ENCODE data around the gene SMYD2. TPM values are rescaled to one million over a fixed set of nuclear protein-coding genes. Genes with fewer than 3 reads are reported as not detected.

SMYD2 gene
- total and polyA plus RNA-seq, 10 of the 15 experiments (the other 5 are each of a cell fraction or from before 2014, with no cell fraction given) = 8.3 to 55.7 (median 26.4) TPM

GRCh38 chr1:214305164-214305751 lies 24.3 kb downstream of the SMYD2 start:
- 87% methylated on average over 9 of the region's 9 CpGs for WGBS (ENCODE audit: insufficient coverage, insufficient replicate concordance, low lambda C conversion rate, missing lambda C conversion rate)
- ChIA-PET RAD21 (ENCODE audit: unreplicated experiment) (interaction anchor here (3.0 kb wide), 1 partner anchor 23 kb away, joined by 10 read pairs; no protein-coding TSS in a partner anchor), SMC1A (ENCODE audit: uncharacterized antibody, unreplicated experiment) (interaction anchor here (1.2 to 2.1 kb wide), 2 partner anchors 10 to 28 kb away, joined by 3 to 9 read pairs; no protein-coding TSS in a partner anchor), POLR2A (no interaction called here), CTCF (interaction anchor here (1.0 to 1.3 kb wide), 2 partner anchors 43 to 90 kb away, joined by 3 read pairs; no protein-coding TSS in a partner anchor)
- Histone ChIP-seq H3K27me3 (replicated peaks in 1 of 2; ENCODE audit: control insufficient read depth in 2 of 2, insufficient read depth in 2 of 2, low read length in 1 of 2) (no peaks in the 10 kb centered on the region), H3K79me2 (ENCODE audit: control insufficient read depth, insufficient read depth, low read length) (no peaks in the 10 kb centered on the region), H3K4me2 (ENCODE audit: control insufficient read depth, insufficient read depth) (no peak overlapping the region), H3K4me3 (no peak overlapping the region), H3K4me1 (ENCODE audit: control insufficient read depth, insufficient read depth, low read length) (peaks cover 5% of the 10 kb centered on the region; the same call in 1 of the 2 replicates), H4K20me1 (ENCODE audit: control insufficient read depth, insufficient read depth) (no peaks in the 10 kb centered on the region), H3K9ac (ENCODE audit: control insufficient read depth, insufficient read depth, low read length) (no peak overlapping the region), H3K27ac (ENCODE audit: control insufficient read depth, insufficient read depth) (no peak overlapping the region), H3K9me3 (replicated peaks; ENCODE audit: control insufficient read depth, insufficient read depth, low read length) (no peaks in the 10 kb centered on the region), H3K36me3 (ENCODE audit: control insufficient read depth in 2 of 2, insufficient read depth in 2 of 2, low read length in 1 of 2) (no peaks in the 10 kb centered on the region; a peak in 1 of 4 replicates), H2AFZ (ENCODE audit: control insufficient read depth, low read depth, low read length) (no peak overlapping the region)
- DNase-seq (ENCODE audit: low read depth, low spot score) (no peak), FAIRE-seq (no peak), ATAC-seq (no peak)
- in situ Hi-C loops (cut with MboI) = no loop called here
- intact Hi-C loops (cut with micrococcal nuclease; ENCODE audit: unreplicated experiment) = no loop called here
- BruUV-seq (replicated peaks) = no TSS peak
- TF ChIP-seq NRF1 (conservative IDR thresholded peaks at IDR 0.05; ENCODE audit: low read depth, low read length) (no peak), POLR2AphosphoS5 (IDR thresholded peaks at IDR 0.05; ENCODE audit: low read length) (no peak), TAF1 (IDR thresholded peaks at IDR 0.05; ENCODE audit: borderline replicate concordance, low read depth, low read length) (no peak), SMARCA5 (IDR thresholded peaks at IDR 0.05) (no peak), SRF (IDR thresholded peaks at IDR 0.05; ENCODE audit: low read depth in 2 of 2, low read length in 2 of 2) (no peak), MTA3 (IDR thresholded peaks at IDR 0.05; ENCODE audit: borderline replicate concordance, low read length) (no peak), SIX5 (IDR thresholded peaks at IDR 0.05; ENCODE audit: low read depth, low read length, severe bottlenecking) (no peak), SMAD1 (IDR thresholded peaks at IDR 0.05; ENCODE audit: low read depth, partially characterized antibody) (no peak), ZBTB11 (CRISPR knock-in tag; IDR thresholded peaks at IDR 0.05) (no peak), DPF2 (IDR thresholded peaks at IDR 0.05) (no peak), SMAD5 (IDR thresholded peaks at IDR 0.05; ENCODE audit: low read depth) (no peak), MEF2B (IDR thresholded peaks at IDR 0.05; ENCODE audit: partially characterized antibody, poor library complexity, severe bottlenecking) (no peak), E2F4 (IDR thresholded peaks at IDR 0.05; ENCODE audit: low read depth, low read length) (no peak), CBX5 (IDR thresholded peaks at IDR 0.05; ENCODE audit: low read depth) (no peak), IKZF2 (IDR thresholded peaks at IDR 0.05) (no peak)
- TF ChIP-seq, protein P1, sequence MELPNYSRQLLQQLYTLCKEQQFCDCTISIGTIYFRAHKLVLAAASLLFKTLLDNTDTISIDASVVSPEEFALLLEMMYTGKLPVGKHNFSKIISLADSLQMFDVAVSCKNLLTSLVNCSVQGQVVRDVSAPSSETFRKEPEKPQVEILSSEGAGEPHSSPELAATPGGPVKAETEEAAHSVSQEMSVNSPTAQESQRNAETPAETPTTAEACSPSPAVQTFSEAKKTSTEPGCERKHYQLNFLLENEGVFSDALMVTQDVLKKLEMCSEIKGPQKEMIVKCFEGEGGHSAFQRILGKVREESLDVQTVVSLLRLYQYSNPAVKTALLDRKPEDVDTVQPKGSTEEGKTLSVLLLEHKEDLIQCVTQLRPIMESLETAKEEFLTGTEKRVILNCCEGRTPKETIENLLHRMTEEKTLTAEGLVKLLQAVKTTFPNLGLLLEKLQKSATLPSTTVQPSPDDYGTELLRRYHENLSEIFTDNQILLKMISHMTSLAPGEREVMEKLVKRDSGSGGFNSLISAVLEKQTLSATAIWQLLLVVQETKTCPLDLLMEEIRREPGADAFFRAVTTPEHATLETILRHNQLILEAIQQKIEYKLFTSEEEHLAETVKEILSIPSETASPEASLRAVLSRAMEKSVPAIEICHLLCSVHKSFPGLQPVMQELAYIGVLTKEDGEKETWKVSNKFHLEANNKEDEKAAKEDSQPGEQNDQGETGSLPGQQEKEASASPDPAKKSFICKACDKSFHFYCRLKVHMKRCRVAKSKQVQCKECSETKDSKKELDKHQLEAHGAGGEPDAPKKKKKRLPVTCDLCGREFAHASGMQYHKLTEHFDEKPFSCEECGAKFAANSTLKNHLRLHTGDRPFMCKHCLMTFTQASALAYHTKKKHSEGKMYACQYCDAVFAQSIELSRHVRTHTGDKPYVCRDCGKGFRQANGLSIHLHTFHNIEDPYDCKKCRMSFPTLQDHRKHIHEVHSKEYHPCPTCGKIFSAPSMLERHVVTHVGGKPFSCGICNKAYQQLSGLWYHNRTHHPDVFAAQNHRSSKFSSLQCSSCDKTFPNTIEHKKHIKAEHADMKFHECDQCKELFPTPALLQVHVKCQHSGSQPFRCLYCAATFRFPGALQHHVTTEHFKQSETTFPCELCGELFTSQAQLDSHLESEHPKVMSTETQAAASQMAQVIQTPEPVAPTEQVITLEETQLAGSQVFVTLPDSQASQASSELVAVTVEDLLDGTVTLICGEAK (IDR thresholded peaks at IDR 0.05; ENCODE audit: borderline replicate concordance) = no peak

Measured in GM12878 (cell line).